GM13977 (cell line): ENCODE results near the gene DCTN4.

ENCODE experiments used
- DNase-seq: peaks from one replicate; pipeline ENCODE4 v3.0.0; 2012; ENCODE audit warnings: low spot score
- in situ Hi-C: fragments of 300-500 bp; cut with MboI; formaldehyde crosslinking; loops from one replicate; pipeline ENCODE4 v1.12.0; 2022; ENCODE audit warnings: low sequenced_read_pairs, low pct_unique_long_range_greater_than_20kb, mixed read lengths, inconsistent platforms; ENCODE audit not compliant: unreplicated experiment
- TF ChIP-seq, protein P1 (sequence below): IDR thresholded peaks from 2 replicates; pipeline ENCODE4 v1.5.1; 2012; ENCODE audit warnings: mild to moderate bottlenecking, control low read depth; ENCODE audit not compliant: insufficient read depth; ENCODE audit errors: extremely low read depth, missing control alignments

DCTN4 gene

DNA sequence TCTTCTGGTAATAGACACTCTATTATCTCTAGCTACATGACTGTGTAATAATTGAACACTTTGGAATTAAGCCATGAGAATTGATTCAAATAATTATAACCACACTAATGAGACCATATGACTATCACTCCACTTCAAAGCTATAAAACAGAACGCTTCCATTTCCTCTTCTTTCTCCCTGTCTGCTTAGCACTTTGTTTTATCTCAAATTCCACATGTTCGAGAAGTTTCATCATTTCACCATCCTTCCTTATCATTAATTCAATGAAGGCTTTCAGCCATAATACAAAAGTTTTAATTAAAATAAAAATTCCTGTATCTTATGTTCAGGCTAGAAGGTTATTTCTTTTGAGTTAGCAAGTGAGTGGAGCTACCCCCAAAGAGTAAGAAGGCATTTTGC, 7.4 kb upstream of the DCTN4 start:
- TF ChIP-seq, protein P1, sequence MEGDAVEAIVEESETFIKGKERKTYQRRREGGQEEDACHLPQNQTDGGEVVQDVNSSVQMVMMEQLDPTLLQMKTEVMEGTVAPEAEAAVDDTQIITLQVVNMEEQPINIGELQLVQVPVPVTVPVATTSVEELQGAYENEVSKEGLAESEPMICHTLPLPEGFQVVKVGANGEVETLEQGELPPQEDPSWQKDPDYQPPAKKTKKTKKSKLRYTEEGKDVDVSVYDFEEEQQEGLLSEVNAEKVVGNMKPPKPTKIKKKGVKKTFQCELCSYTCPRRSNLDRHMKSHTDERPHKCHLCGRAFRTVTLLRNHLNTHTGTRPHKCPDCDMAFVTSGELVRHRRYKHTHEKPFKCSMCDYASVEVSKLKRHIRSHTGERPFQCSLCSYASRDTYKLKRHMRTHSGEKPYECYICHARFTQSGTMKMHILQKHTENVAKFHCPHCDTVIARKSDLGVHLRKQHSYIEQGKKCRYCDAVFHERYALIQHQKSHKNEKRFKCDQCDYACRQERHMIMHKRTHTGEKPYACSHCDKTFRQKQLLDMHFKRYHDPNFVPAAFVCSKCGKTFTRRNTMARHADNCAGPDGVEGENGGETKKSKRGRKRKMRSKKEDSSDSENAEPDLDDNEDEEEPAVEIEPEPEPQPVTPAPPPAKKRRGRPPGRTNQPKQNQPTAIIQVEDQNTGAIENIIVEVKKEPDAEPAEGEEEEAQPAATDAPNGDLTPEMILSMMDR, result no peak
- no peak for DNase-seq
- in situ Hi-C loops, result no loop called here

DNA sequence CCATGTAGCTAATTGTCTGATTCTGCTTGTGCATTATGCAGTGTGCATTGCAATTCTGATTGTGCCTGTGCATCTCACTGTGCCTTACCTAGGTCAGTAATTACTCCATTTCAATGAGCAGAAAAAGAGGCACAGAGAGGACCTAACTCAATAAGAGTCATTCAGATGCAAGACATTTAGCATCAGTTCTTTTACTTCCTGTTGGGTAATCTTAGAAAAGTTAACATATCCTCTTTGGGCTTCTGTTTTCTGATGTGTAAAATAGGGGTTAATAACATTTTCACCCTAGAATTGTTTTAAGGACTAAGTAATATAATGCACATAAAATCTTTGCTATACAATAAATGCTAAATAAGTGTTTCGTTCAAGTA, 7.0 kb upstream of the DCTN4 start:
- in situ Hi-C loops, result no loop called here

DNA sequence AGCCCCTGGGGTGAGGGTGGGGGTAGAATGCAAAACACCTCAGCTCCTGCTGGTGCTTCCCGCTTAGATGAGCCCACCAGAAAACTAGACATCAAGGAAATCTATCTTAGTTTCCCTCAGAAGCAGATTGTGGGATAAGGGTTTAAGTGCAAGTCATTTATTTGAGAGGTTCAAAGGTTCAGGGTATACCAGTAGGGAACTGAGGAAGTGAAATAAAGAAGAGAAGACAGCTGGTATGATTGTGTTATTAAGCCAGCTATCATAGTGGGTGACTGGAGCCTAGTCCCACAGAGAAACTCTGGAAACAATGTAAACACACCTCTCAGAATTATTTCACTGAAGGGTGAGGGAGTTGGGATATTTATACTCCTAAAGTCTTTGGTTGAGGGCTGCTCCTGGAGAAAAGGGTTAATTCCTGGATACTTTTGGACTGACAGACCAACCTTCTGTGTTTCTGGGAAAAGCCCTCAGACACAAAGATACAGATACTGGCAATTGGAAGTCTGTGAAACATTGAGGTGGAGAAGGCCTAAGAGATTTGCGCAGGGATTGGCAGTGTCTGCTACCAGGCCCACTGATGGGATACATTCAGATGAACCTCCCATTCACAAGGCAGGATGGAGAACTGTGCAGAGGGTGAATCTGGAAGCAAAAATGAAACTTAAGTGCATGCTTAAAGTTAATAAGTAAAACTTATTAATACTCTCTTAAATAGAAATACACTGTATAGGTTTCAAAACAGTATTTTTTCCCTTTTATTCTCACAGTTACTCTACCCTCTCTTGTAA, 6.4 kb upstream of the DCTN4 start:
- TF ChIP-seq, protein P1, result no peak
- in situ Hi-C loops, result no loop called here
- no peak for DNase-seq

More for the DNA sequence above, 7.0 kb upstream of the DCTN4 start:
- DNase-seq, result no peak
- TF ChIP-seq, protein P1, result no peak

DNA sequence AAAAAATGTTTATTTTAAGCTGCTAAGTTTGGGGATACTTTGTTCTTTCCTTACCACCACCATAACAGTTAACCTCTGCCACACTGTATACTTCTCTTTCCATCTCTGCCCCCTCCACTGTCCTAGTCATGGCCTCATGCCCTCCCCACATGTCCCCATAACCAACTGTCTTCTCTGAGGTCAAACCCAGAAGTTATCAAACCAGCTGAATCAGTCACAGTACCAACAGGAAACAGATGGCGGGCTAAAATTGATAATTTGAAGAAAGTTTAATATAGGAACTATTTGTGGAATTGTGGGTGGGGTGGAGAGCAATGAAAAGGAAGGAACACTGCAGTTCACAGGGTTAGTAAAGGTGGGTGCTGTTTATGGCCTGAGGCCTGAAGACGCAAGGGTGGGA, 5.7 kb upstream of the DCTN4 start:
- TF ChIP-seq, protein P1, result no peak
- in situ Hi-C loops, result no loop called here
- no peak for DNase-seq

DNA sequence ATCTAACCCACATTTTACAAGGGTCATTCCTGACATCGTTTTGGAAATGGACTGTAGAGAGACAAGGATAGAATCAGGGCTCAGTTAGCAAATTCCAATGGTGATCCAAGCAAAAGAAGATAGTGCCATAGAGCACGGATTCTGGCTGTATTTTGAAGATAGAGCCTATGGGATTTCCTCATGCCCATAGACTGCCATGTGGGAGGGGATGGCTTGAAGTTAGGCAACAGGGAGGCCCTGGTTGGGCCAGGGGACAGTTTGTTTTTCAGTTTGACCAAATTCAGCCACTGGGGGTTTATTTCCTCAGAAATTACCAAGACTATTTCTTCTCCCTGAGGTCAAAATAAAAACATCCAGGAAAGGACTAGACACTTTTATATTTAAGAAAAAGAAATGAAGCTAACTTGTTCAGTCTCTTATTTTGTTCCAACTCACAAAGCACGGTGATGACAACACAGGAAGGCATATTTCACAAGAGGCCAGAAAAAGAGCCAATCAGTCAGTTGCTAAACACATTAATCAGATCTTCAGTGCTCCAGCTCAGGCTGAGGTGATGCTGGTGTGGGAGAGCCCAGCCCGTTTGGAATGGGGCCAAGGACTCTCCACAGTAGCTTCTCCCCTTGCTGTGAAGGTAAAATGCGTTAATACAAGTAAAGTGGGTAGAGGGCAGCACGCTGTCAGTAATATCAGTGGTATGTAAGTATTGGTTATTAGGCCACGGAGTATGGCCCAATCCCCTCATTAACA, 4.4 kb upstream of the DCTN4 start:
- in situ Hi-C loops, result no loop called here
- DNase-seq, result no peak
- TF ChIP-seq, protein P1, result no peak

DNA sequence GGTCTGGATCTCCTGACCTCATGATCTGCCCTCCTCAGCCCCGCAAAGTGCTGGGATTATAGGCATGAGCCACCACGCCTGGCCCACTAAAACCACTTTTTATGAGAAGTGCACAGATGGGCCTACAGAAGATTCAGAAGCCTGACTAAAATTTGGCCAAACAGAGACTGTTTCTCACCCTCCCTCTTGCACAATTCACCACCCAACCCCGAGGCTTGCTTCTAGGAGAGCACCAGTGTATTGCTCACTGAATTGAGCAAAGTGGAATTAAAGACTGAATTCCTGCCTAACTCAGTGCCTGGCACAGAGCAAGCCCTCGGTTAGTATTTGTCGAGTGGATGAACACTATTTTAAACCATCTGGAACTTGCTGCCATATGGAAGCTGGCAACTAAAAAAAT, 3.4 kb upstream of the DCTN4 start:
- DNase-seq, result no peak
- TF ChIP-seq, protein P1, result no peak
- in situ Hi-C loops, result no loop called here
